Measurements from ENCODE around the gene HSF2BP.

GRCh38 chr21:43611598-43612369 lies 47.5 kb downstream of the HSF2BP start:
- TF ChIP-seq SPI1 (IDR thresholded peaks at IDR 0.05; ENCODE audit: borderline replicate concordance, low read depth) = no peak
- TF ChIP-seq REST (IDR thresholded peaks at IDR 0.05; ENCODE audit: insufficient replicate concordance, low read depth) = no peak

All from HL-60 (cell line).